ENCODE measurements around the gene TNIP1.

DNA sequence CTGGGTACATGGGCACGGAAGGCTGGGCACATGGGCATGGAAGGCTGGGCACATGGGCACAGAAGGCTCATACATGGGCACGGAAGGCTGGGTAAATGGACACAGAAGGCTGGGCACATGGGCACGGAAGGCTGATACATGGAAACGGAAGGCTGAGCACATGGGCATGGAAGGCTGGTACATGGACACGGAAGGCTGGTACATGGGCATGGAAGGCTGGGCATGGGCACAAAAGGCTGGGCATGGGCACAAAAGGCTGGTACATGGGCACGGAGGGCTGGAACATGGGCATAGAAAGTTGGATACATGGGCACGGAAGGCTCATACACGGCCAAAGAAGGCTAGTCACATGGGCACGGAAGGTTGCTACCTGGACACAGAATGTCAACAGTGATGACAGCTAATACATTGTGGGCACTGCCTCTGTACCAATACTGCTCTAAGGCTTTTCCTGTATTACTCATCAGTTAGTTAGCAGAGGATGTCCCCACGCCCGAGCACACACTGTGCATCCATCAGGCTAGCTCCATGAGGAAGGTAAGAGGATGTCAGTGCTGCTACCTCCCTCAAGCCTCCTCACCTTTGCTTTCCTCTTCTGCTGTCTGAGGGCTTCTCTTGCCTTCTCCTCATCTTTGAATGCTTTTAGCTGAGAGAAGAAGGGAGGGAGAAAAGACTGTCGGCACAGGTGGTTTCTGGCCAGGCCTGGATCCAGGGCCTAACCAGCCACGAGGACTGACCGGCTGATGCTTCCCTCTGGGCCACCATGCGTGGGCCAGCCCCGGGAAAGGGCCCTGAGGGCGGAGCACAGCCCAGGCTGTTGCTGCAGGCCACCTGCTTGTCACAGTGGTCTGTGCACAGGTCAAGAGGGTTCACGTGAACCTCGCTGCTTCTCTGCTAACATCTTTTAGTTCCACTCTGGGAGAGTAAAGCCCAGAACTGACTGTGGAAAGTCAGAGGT is 46.1 kb downstream of the TNIP1 start:
- TF ChIP-seq, protein P1, sequence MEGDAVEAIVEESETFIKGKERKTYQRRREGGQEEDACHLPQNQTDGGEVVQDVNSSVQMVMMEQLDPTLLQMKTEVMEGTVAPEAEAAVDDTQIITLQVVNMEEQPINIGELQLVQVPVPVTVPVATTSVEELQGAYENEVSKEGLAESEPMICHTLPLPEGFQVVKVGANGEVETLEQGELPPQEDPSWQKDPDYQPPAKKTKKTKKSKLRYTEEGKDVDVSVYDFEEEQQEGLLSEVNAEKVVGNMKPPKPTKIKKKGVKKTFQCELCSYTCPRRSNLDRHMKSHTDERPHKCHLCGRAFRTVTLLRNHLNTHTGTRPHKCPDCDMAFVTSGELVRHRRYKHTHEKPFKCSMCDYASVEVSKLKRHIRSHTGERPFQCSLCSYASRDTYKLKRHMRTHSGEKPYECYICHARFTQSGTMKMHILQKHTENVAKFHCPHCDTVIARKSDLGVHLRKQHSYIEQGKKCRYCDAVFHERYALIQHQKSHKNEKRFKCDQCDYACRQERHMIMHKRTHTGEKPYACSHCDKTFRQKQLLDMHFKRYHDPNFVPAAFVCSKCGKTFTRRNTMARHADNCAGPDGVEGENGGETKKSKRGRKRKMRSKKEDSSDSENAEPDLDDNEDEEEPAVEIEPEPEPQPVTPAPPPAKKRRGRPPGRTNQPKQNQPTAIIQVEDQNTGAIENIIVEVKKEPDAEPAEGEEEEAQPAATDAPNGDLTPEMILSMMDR (IDR thresholded peaks at IDR 0.05 in 4 of 5, conservative IDR thresholded peaks at IDR 0.05 in 1 of 5): no peak
- TF ChIP-seq POLR2A (IDR thresholded peaks at IDR 0.05): no peak

Measured in gastrocnemius medialis (tissue), 4 donors.